HepG2 (cell line): ENCODE results near the gene PKLR. TPM values are rescaled to one million over a fixed set of nuclear protein-coding genes. Genes with fewer than 3 reads are reported as not detected.
"Not testable (repeated sequence)": the region's sequence is repeated elsewhere in the genome, so short reads cannot be mapped to it uniquely, and the experiment has no call there.

ENCODE experiments used
- ATAC-seq: fragments of 200-7000 bp; cut with Tn5 transposase; 3 replicates; pipeline ENCODE4 v1.9.1; 2020; ENCODE audit warnings: mild to moderate bottlenecking, moderate library complexity
- BruUV-seq: library from RNA; stranded (reverse); fragments of 400-500 nt; replicated peaks from 2 replicates; lab custom pipeline; 2021; lab: Mats Ljungman, UMichigan
- CTCF ChIA-PET: fragments of 300-600 bp; formaldehyde crosslinking; extraction: SDS; loops from one replicate; lab custom pipeline; 2021; ENCODE audit warnings: low total read pairs, inconsistent platforms, low intra/inter-chr PET ratio; lab: Yijun Ruan, JAX
- POLR2A ChIA-PET: fragments of 350-600 bp; sonication (Branson Sonifier 250); formaldehyde crosslinking; loops from one replicate; lab custom pipeline; 2020; ENCODE audit warnings: antibody characterized with exemption, inconsistent platforms; lab: Yijun Ruan, JAX
- DNase-seq: peaks from one replicate; pipeline ENCODE4 v3.0.0-alpha.2; 2015; ENCODE audit warnings: low spot score
- FAIRE-seq: peaks from 3 replicates; lab custom pipeline; 2011; peaks lifted over from hg19 to GRCh38; lab: Jason Lieb, UNC
- H2AFZ ChIP-seq: one replicate; pipeline ENCODE4 v1.6.1; 2011; ENCODE audit warnings: low read length, inconsistent platforms
- H3K27ac ChIP-seq: fragments of 300-600 bp; 3 replicates; pipeline ENCODE4 v1.8.0; 2011; ENCODE audit warnings: mixed run types, mild to moderate bottlenecking, mixed read lengths, low read length, inconsistent platforms; ENCODE audit not compliant: insufficient read depth; ENCODE audit errors: extremely low read length
- H3K27me3 ChIP-seq, 2 experiments: fragments of 200-600 bp in 1 of 2; 2 replicates in 1 of 2; 3 replicates in 1 of 2; pipeline versions ENCODE4 v1.6.0 to v1.8.0; 2011; ENCODE audit warnings: low read length in 2 of 2, mild to moderate bottlenecking in 2 of 2, moderate library complexity in 2 of 2, inconsistent platforms in 1 of 2; ENCODE audit not compliant: insufficient read depth in 2 of 2, control insufficient read depth in 1 of 2
- H3K36me3 ChIP-seq, 2 experiments: fragments of 200-600 bp in 1 of 2; replicated peaks in 1 of 2; 2 replicates in 1 of 2; 3 replicates in 1 of 2; pipeline versions ENCODE4 v1.5.1 to v1.8.0; 2011; ENCODE audit warnings: low read length in 2 of 2, inconsistent platforms in 1 of 2; ENCODE audit not compliant: insufficient read depth in 2 of 2, control insufficient read depth in 1 of 2
- H3K4me1 ChIP-seq: 2 replicates; pipeline ENCODE4 v1.5.1; 2012; ENCODE audit warnings: low read length, inconsistent platforms; ENCODE audit not compliant: insufficient read depth
- H3K4me2 ChIP-seq: 2 replicates; pipeline ENCODE4 v1.6.0; 2011; ENCODE audit warnings: low read depth, low read length, inconsistent platforms
- H3K4me3 ChIP-seq, 3 experiments: fragments of 200-600 bp in 1 of 3; sonication (generic), shearing (Covaris generic) in 1 of 3; replicated peaks in 1 of 3; 2 replicates each; pipeline ENCODE4 v1.5.1; 2011 to 2016; ENCODE audit warnings: low read length in 3 of 3, inconsistent platforms in 2 of 3, low read depth in 2 of 3, mild to moderate bottlenecking in 2 of 3, control low read depth in 1 of 3, mixed read lengths in 1 of 3; ENCODE audit not compliant: insufficient read depth in 1 of 3
- H3K79me2 ChIP-seq: one replicate; pipeline ENCODE4 v1.6.1; 2011; ENCODE audit warnings: low read length, inconsistent platforms; ENCODE audit not compliant: insufficient read depth
- H3K9ac ChIP-seq: 2 replicates; pipeline ENCODE4 v1.6.0; 2011; ENCODE audit warnings: mild to moderate bottlenecking, low read depth, low read length, inconsistent platforms; ENCODE audit not compliant: insufficient read depth
- H3K9me3 ChIP-seq: 2 replicates; pipeline ENCODE4 v1.5.1; 2012; ENCODE audit warnings: mild to moderate bottlenecking, low read length
- H4K20me1 ChIP-seq: 2 replicates; pipeline ENCODE4 v1.6.0; 2011; ENCODE audit warnings: inconsistent platforms, mild to moderate bottlenecking, low read length, moderate library complexity; ENCODE audit not compliant: insufficient read depth
- AGO2 ChIP-seq: fragments of 200-400 bp; formaldehyde crosslinking; optimal IDR thresholded peaks from 2 replicates; pipeline ENCODE3; 2017; ENCODE audit warnings: mild to moderate bottlenecking, low read depth, low read length, moderate library complexity
- BORCS8-MEF2B ChIP-seq: sonication (generic); formaldehyde crosslinking; IDR thresholded peaks from 2 replicates; pipeline ENCODE4 v1.8.0; 2022; ENCODE audit warnings: mild to moderate bottlenecking, missing genetic modification reagents
- FOSL2 ChIP-seq: sonication (generic); formaldehyde crosslinking; IDR thresholded peaks from 2 replicates; pipeline ENCODE4 v1.4.0; 2020; ENCODE audit warnings: missing genetic modification reagents
- HNRNPL ChIP-seq: fragments of 200-400 bp; formaldehyde crosslinking; IDR thresholded peaks from 2 replicates; pipeline ENCODE4 v1.6.1; 2017; ENCODE audit warnings: mild to moderate bottlenecking, low read depth, low read length
- KLF6 ChIP-seq: IDR thresholded peaks from 2 replicates; pipeline ENCODE4 v1.8.0; 2016; ENCODE audit warnings: missing biosample characterization, missing genetic modification reagents
- NCOA1 ChIP-seq: sonication (generic); formaldehyde crosslinking; IDR thresholded peaks from 2 replicates; pipeline ENCODE4 v1.9.0; 2021; ENCODE audit warnings: missing genetic modification reagents
- NONO ChIP-seq, 2 experiments: fragments of 450-650 bp in 1 of 2; sonication (generic) in 1 of 2; formaldehyde crosslinking in 1 of 2; IDR thresholded peaks in 1 of 2; conservative IDR thresholded peaks in 1 of 2; 2 replicates each; pipeline versions ENCODE4 v1.6.1 to v1.8.0; 2017 to 2022; ENCODE audit warnings: mild to moderate bottlenecking in 1 of 2, missing genetic modification reagents in 1 of 2, moderate library complexity in 1 of 2
- POLR2A ChIP-seq, 2 experiments: IDR thresholded peaks; 2 replicates each; pipeline ENCODE4 v1.6.1; 2011; ENCODE audit warnings: low read depth in 2 of 2, low read length in 2 of 2, mild to moderate bottlenecking in 1 of 2, moderate library complexity in 1 of 2; ENCODE audit not compliant: insufficient read depth in 1 of 2
- RBFOX2 ChIP-seq: fragments of 200-400 bp; formaldehyde crosslinking; IDR thresholded peaks from 2 replicates; pipeline ENCODE4 v1.6.1; 2017; ENCODE audit warnings: low read depth, mild to moderate bottlenecking, low read length
- SETDB1 ChIP-seq: sonication (generic); formaldehyde crosslinking; IDR thresholded peaks from 2 replicates; pipeline ENCODE4 v1.5.1; 2020; ENCODE audit warnings: missing genetic modification reagents, mild to moderate bottlenecking, borderline replicate concordance
- ZNF768 ChIP-seq: sonication (generic); formaldehyde crosslinking; IDR thresholded peaks from 2 replicates; pipeline ENCODE4 v1.4.0; 2020; ENCODE audit warnings: missing genetic modification reagents
- WGBS: methylation state at CpG from one replicate; pipeline ENCODE4 v1.1.6; 2017; ENCODE audit warnings: low lambda C conversion rate; 5-methylcytosine and 5-hydroxymethylcytosine counted together
- in situ Hi-C: cut with HindIII; loops from 2 replicates; pipeline ENCODE4 v1.10.0; 2017; ENCODE audit warnings: low pct_unique_long_range_greater_than_20kb; ENCODE audit not compliant: extremely low pct_ligation_motif_present
- intact Hi-C: fragments of 100-400 bp; cut with micrococcal nuclease; formaldehyde crosslinking; loops from one replicate; pipeline ENCODE4 v1.10.0; 2022; ENCODE audit not compliant: unreplicated experiment
- polyA plus RNA-seq, 8 experiments: library from polyadenylated mRNA; depleted of rRNA in 3 of 8; stranded (reverse) in 7 of 8; unstranded in 1 of 8; fragments of >200 nt; fragmentation: Illumina TruSeq in 4 of 8; extraction: Trizol in 4 of 8; gene quantifications; 2 replicates each; pipeline versions ENCODE4 v1.2.1 to v1.2.3, GENCODE V29; 2011 to 2016; ENCODE audit warnings: low read depth in 4 of 8, missing spikeins in 1 of 8, mixed read lengths in 1 of 8; ENCODE audit not compliant: insufficient read depth in 1 of 8
- total RNA-seq, 5 experiments: library from RNA; depleted of rRNA; stranded (reverse); fragments of >200 nt; fragmentation: Illumina TruSeq; extraction: Trizol; gene quantifications; 2 replicates each; pipeline ENCODE4 v1.2.3, GENCODE V29; 2016; ENCODE audit warnings: low read depth in 1 of 5

PKLR gene
- total and polyA plus RNA-seq, 2 of the 13 experiments (the other 11 are each of a cell fraction or from before 2014, with no cell fraction given), result 10.3 to 29.3 TPM

DNA sequence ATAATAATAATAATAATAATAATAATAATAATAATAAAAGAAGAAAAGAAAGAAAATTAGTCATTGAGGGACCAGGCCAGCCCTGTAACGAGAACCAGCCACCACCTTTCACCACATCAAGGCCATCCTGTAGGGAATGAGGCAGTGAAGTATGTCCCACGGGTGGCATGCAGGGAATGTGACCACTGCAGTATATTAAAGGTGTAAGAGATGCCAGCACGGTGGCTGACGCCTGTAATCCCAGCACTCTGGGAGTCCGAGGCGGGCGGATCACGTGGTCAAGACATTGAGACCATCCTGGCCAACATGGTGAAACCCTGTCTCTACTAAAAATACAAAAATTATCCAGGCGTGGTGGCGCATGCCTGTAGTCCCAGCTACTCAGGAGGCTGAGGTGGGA lies 10.2 kb downstream of the PKLR start:
- peaks cover 0 to 12% of the 10 kb centered on the region in 2 experiments; a peak in 3 of 5 replicates for H3K36me3 ChIP-seq
- 95% methylated on average over 10 of the region's 10 CpGs for WGBS
- ATAC-seq, H4K20me1 ChIP-seq, H3K9ac ChIP-seq, intact Hi-C loops, H3K27me3 ChIP-seq, H2AFZ ChIP-seq, H3K79me2 ChIP-seq, H3K4me2 ChIP-seq, H3K4me3 ChIP-seq, POLR2A ChIA-PET, FAIRE-seq, H3K27ac ChIP-seq, H3K9me3 ChIP-seq, BruUV-seq, CTCF ChIA-PET, in situ Hi-C loops, DNase-seq: not testable (repeated sequence)
- peaks cover 19% of the 10 kb centered on the region for H3K4me1 ChIP-seq

DNA sequence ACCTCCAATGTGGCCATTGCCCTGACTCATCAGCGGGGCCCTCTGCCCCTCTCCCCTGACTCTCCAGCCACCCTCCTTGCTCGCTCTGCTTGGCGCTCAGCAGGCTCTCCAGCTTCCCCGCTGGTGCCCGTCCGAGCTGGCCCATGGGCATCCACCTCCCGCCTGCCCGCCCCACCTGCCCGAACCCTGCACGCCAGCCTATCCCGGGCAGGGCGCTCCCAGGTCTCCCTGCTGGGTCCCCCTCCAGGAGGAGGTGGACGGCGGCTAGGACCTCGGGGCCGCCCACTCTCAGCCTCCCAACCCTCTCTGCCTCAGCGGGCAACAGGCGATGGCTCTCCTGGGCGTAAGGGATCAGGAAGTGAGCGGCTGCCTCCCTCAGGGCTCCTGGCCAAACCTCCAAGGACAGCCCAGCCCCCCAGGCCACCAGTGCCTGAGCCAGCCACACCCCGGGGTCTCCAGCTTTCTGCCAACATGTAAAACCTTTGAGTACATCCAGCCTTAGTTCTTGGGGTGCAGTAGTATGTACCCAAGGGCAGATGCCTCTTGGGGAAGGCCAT lies 13.2 kb downstream of the PKLR start:
- no peak for ATAC-seq
- Histone ChIP-seq H3K27me3 (no peaks in the 10 kb centered on the region), H3K9ac (no peak overlapping the region), H3K9me3 (no peaks in the 10 kb centered on the region), H3K4me2 (no peak overlapping the region), H2AFZ (no peak overlapping the region), H4K20me1 (no peaks in the 10 kb centered on the region), H3K79me2 (no peaks in the 10 kb centered on the region), H3K27ac (peak overlapping the region; percentile 22), H3K4me1 (peaks cover 40% of the 10 kb centered on the region), H3K4me3 (no peak overlapping the region), H3K36me3 (peaks cover 0 to 4% of the 10 kb centered on the region in 2 experiments; a peak in 2 of 5 replicates)
- POLR2A ChIA-PET, result no interaction called here
- in situ Hi-C loops, result no loop called here
- CTCF ChIA-PET, result no interaction called here
- FAIRE-seq, result no peak
- TF ChIP-seq RBFOX2 (peak; percentile 32; the same call in 1 of the 2 replicates), NCOA1 (CRISPR knock-in tag) (no peak), FOSL2 (CRISPR knock-in tag) (no peak), ZNF768 (CRISPR knock-in tag) (no peak), HNRNPL (0 out of 2 replicates have a peak, but pooled peaks have one; percentile 49), AGO2 (peak; percentile 77), BORCS8-MEF2B (CRISPR knock-in tag) (peak; percentile 43; the same call in 1 of the 2 replicates), SETDB1 (CRISPR knock-in tag) (no peak), NONO (IDR thresholded peaks at IDR 0.05) (no peak), NONO (CRISPR knock-in tag; conservative IDR thresholded peaks at IDR 0.05) (0 out of 2 replicates have a peak, but pooled peaks have one; percentile 10), KLF6 (CRISPR knock-in tag) (no peak), POLR2A (IDR thresholded peaks at IDR 0.05; ENCODE audit: insufficient read depth in 1 of 2, low read depth in 2 of 2, low read length in 2 of 2) (0 out of 4 replicates have a peak, but pooled peaks of 1 of the 2 experiments have one; percentile 14)
- intact Hi-C loops, result no loop called here
- DNase-seq, result no peak
- no TSS peak for BruUV-seq
- WGBS, result 98% methylated on average over 16 of the region's 21 CpGs
